Bladder microvascular endothelial cell (primary cell): ENCODE results near the gene KISS1R. TPM values are rescaled to one million over a fixed set of nuclear protein-coding genes. Genes with fewer than 3 reads are reported as not detected.

ENCODE experiments used
- total RNA-seq: library from RNA; depleted of rRNA; stranded (reverse); fragments of >200 nt; gene quantifications from 2 replicates; pipeline ENCODE4 v1.2.3, GENCODE V29; 2014

Gene KISS1R
- total RNA-seq: not detected in 2 replicates

GRCh38 chr19:917323-918151 is at the start of gene KISS1R:
Gene KISS1R (plus strand): TSS chr19:917333. CDS start chr19:917503, 170 bp downstream.

GRCh38 chr19:892894-893689 is 24.0 kb upstream of the KISS1R start, which contains the start of the genes MED16 and RNU6-9:
Gene MED16 (minus strand): TSS chr19:893187. CDS start chr19:891131, 2,056 bp downstream.
Gene RNU6-9 (plus strand): TSS chr19:893484.

GRCh38 chr19:913080-913748 is 3.9 kb upstream of the KISS1R start, which contains the start of gene R3HDM4:
Gene R3HDM4 (minus strand): TSS chr19:913219. CDS start chr19:913157, 62 bp downstream.

GRCh38 chr19:925526-926322 is 8.6 kb downstream of the KISS1R start, which contains the start of gene ARID3A:
Gene ARID3A (plus strand): TSS chr19:926035. CDS start chr19:929529, 3,494 bp downstream.

Other genes starting within 250 kb of the KISS1R start
- 4.5 and 13.2 TPM in 2 replicates for gene FSTL3, start 240.9 kb upstream of the KISS1R start, total RNA-seq
- 0.16 TPM in 1 of 2 replicates, not detected in the other for gene PRSS57, start 221.9 kb upstream of the KISS1R start, total RNA-seq
- 13.6 and 65.8 TPM in 2 replicates for gene PALM, start 208.4 kb upstream of the KISS1R start, total RNA-seq
- not detected in 2 replicates for gene MISP, start 166.2 kb upstream of the KISS1R start, total RNA-seq
- gene PTBP1, start 119.9 kb upstream of the KISS1R start, total RNA-seq: 107 and 233 TPM in 2 replicates
- 0.13 and 0.16 TPM in 2 replicates for gene PLPPR3, start 95.4 kb upstream of the KISS1R start, total RNA-seq
- gene AZU1, start 89.5 kb upstream of the KISS1R start, total RNA-seq: not detected in 2 replicates
- not detected in 2 replicates for gene PRTN3, start 76.3 kb upstream of the KISS1R start, total RNA-seq
- gene ELANE, start 65.0 kb upstream of the KISS1R start, total RNA-seq: not detected in 2 replicates
- gene CFD, start 57.7 kb upstream of the KISS1R start, total RNA-seq: 1.5 and 1.8 TPM in 2 replicates
- 18.3 and 54.2 TPM in 2 replicates for gene MED16, start 24.1 kb upstream of the KISS1R start, total RNA-seq
- not detected in 2 replicates for gene RNU6-9, start 23.8 kb upstream of the KISS1R start, total RNA-seq
- 17.5 and 33.3 TPM in 2 replicates for gene R3HDM4, start 4.1 kb upstream of the KISS1R start, total RNA-seq
- 9.2 and 16.4 TPM in 2 replicates for gene ARID3A, start 8.7 kb downstream of the KISS1R start, total RNA-seq
- 72.4 and 77.4 TPM in 2 replicates for gene WDR18, start 67.0 kb downstream of the KISS1R start, total RNA-seq
- 0.50 and 0.97 TPM in 2 replicates for gene GRIN3B, start 83.1 kb downstream of the KISS1R start, total RNA-seq
- 37.9 and 71.6 TPM in 2 replicates for gene TMEM259, start 103.8 kb downstream of the KISS1R start, total RNA-seq
- gene RNU6-2, start 104.2 kb downstream of the KISS1R start, total RNA-seq: not detected in 2 replicates
- gene CNN2, start 109.3 kb downstream of the KISS1R start, total RNA-seq: 120 and 249 TPM in 2 replicates
- 6.2 and 7.8 TPM in 2 replicates for gene ABCA7, start 122.8 kb downstream of the KISS1R start, total RNA-seq
- gene ARHGAP45, start 149.8 kb downstream of the KISS1R start, total RNA-seq: 50.0 and 78.8 TPM in 2 replicates
- 70.6 and 138 TPM in 2 replicates for gene POLR2E, start 178.0 kb downstream of the KISS1R start, total RNA-seq
- 397 and 445 TPM in 2 replicates for gene GPX4, start 186.7 kb downstream of the KISS1R start, total RNA-seq